K562 (cell line): ENCODE measurements around the gene FAM3C.

Experiments used
- NEUROD1 ChIP-seq: fragments of 150-350 bp; IDR thresholded peaks from 2 replicates; pipeline ENCODE4 v1.6.1; 2014; ENCODE audit warnings: borderline replicate concordance, low read length, low read depth; ENCODE audit not compliant: partially characterized antibody
- TF ChIP-seq, protein P1 (sequence below): fragments of 450-650 bp; IDR thresholded peaks from 2 replicates; pipeline ENCODE4 v1.7.0; 2016; ENCODE audit warnings: borderline replicate concordance
- TF ChIP-seq, protein P2 (sequence below), 2 experiments: IDR thresholded peaks; 2 replicates each; pipeline ENCODE4 v1.6.1; 2012; ENCODE audit warnings: improper control_type of control experiment in 2 of 2, low read depth in 2 of 2, low read length in 2 of 2, borderline replicate concordance in 1 of 2

DNA sequence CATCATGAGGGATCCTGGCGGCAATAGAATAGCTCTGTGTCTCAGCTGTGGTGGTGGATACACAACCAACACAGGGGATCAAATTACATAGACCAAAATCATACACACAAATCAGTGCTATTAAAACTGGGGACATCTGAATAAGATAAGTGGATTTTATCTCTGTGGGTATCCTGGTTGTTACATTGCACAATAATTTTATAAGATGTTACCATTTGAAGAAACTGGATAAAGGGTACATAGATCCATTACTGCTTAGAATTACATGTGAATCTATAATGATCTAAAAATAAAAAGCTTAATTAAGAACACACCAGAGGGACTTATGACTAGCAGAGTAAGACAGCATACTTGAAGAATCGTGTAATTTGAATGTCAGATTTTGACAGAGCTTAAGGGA lies 8.2 kb upstream of the FAM3C start:
- no peak for TF ChIP-seq NEUROD1
- TF ChIP-seq, protein P1, sequence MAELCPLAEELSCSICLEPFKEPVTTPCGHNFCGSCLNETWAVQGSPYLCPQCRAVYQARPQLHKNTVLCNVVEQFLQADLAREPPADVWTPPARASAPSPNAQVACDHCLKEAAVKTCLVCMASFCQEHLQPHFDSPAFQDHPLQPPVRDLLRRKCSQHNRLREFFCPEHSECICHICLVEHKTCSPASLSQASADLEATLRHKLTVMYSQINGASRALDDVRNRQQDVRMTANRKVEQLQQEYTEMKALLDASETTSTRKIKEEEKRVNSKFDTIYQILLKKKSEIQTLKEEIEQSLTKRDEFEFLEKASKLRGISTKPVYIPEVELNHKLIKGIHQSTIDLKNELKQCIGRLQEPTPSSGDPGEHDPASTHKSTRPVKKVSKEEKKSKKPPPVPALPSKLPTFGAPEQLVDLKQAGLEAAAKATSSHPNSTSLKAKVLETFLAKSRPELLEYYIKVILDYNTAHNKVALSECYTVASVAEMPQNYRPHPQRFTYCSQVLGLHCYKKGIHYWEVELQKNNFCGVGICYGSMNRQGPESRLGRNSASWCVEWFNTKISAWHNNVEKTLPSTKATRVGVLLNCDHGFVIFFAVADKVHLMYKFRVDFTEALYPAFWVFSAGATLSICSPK = no peak
- TF ChIP-seq, protein P2, sequence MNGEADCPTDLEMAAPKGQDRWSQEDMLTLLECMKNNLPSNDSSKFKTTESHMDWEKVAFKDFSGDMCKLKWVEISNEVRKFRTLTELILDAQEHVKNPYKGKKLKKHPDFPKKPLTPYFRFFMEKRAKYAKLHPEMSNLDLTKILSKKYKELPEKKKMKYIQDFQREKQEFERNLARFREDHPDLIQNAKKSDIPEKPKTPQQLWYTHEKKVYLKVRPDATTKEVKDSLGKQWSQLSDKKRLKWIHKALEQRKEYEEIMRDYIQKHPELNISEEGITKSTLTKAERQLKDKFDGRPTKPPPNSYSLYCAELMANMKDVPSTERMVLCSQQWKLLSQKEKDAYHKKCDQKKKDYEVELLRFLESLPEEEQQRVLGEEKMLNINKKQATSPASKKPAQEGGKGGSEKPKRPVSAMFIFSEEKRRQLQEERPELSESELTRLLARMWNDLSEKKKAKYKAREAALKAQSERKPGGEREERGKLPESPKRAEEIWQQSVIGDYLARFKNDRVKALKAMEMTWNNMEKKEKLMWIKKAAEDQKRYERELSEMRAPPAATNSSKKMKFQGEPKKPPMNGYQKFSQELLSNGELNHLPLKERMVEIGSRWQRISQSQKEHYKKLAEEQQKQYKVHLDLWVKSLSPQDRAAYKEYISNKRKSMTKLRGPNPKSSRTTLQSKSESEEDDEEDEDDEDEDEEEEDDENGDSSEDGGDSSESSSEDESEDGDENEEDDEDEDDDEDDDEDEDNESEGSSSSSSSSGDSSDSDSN (IDR thresholded peaks at IDR 0.05; ENCODE audit: borderline replicate concordance in 1 of 2, low read depth in 2 of 2, low read length in 2 of 2) = no peak
